HepG2 (cell line): ENCODE data around the gene NAT14. TPM values are rescaled to one million over a fixed set of nuclear protein-coding genes. Genes with fewer than 3 reads are reported as not detected.

Experiments used
- ATAC-seq: fragments of 200-7000 bp; cut with Tn5 transposase; 3 replicates; pipeline ENCODE4 v1.9.1; 2020; ENCODE audit warnings: mild to moderate bottlenecking, moderate library complexity
- BruUV-seq: library from RNA; stranded (reverse); fragments of 400-500 nt; replicated peaks from 2 replicates; lab custom pipeline; 2021; lab: Mats Ljungman, UMichigan
- CTCF ChIA-PET: fragments of 300-600 bp; formaldehyde crosslinking; extraction: SDS; loops from one replicate; lab custom pipeline; 2021; ENCODE audit warnings: low total read pairs, inconsistent platforms, low intra/inter-chr PET ratio; lab: Yijun Ruan, JAX
- POLR2A ChIA-PET: fragments of 350-600 bp; sonication (Branson Sonifier 250); formaldehyde crosslinking; loops from one replicate; lab custom pipeline; 2020; ENCODE audit warnings: antibody characterized with exemption, inconsistent platforms; lab: Yijun Ruan, JAX
- DNase-seq: peaks from one replicate; pipeline ENCODE4 v3.0.0-alpha.2; 2015; ENCODE audit warnings: low spot score
- FAIRE-seq: peaks from 3 replicates; lab custom pipeline; 2011; peaks lifted over from hg19 to GRCh38; lab: Jason Lieb, UNC
- H2AFZ ChIP-seq: one replicate; pipeline ENCODE4 v1.6.1; 2011; ENCODE audit warnings: low read length, inconsistent platforms
- H3K27ac ChIP-seq: fragments of 300-600 bp; 3 replicates; pipeline ENCODE4 v1.8.0; 2011; ENCODE audit warnings: mixed run types, mild to moderate bottlenecking, mixed read lengths, low read length, inconsistent platforms; ENCODE audit not compliant: insufficient read depth; ENCODE audit errors: extremely low read length
- H3K27me3 ChIP-seq, 2 experiments: fragments of 200-600 bp in 1 of 2; 2 replicates in 1 of 2; 3 replicates in 1 of 2; pipeline versions ENCODE4 v1.6.0 to v1.8.0; 2011; ENCODE audit warnings: low read length in 2 of 2, mild to moderate bottlenecking in 2 of 2, moderate library complexity in 2 of 2, inconsistent platforms in 1 of 2; ENCODE audit not compliant: insufficient read depth in 2 of 2, control insufficient read depth in 1 of 2
- H3K36me3 ChIP-seq, 2 experiments: fragments of 200-600 bp in 1 of 2; replicated peaks in 1 of 2; 2 replicates in 1 of 2; 3 replicates in 1 of 2; pipeline versions ENCODE4 v1.5.1 to v1.8.0; 2011; ENCODE audit warnings: low read length in 2 of 2, inconsistent platforms in 1 of 2; ENCODE audit not compliant: insufficient read depth in 2 of 2, control insufficient read depth in 1 of 2
- H3K4me1 ChIP-seq: 2 replicates; pipeline ENCODE4 v1.5.1; 2012; ENCODE audit warnings: low read length, inconsistent platforms; ENCODE audit not compliant: insufficient read depth
- H3K4me2 ChIP-seq: 2 replicates; pipeline ENCODE4 v1.6.0; 2011; ENCODE audit warnings: low read depth, low read length, inconsistent platforms
- H3K4me3 ChIP-seq, 3 experiments: fragments of 200-600 bp in 1 of 3; sonication (generic), shearing (Covaris generic) in 1 of 3; replicated peaks in 1 of 3; 2 replicates each; pipeline ENCODE4 v1.5.1; 2011 to 2016; ENCODE audit warnings: low read length in 3 of 3, inconsistent platforms in 2 of 3, low read depth in 2 of 3, mild to moderate bottlenecking in 2 of 3, control low read depth in 1 of 3, mixed read lengths in 1 of 3; ENCODE audit not compliant: insufficient read depth in 1 of 3
- H3K79me2 ChIP-seq: one replicate; pipeline ENCODE4 v1.6.1; 2011; ENCODE audit warnings: low read length, inconsistent platforms; ENCODE audit not compliant: insufficient read depth
- H3K9ac ChIP-seq: 2 replicates; pipeline ENCODE4 v1.6.0; 2011; ENCODE audit warnings: mild to moderate bottlenecking, low read depth, low read length, inconsistent platforms; ENCODE audit not compliant: insufficient read depth
- H3K9me3 ChIP-seq: 2 replicates; pipeline ENCODE4 v1.5.1; 2012; ENCODE audit warnings: mild to moderate bottlenecking, low read length
- H4K20me1 ChIP-seq: 2 replicates; pipeline ENCODE4 v1.6.0; 2011; ENCODE audit warnings: inconsistent platforms, mild to moderate bottlenecking, low read length, moderate library complexity; ENCODE audit not compliant: insufficient read depth
- MNT ChIP-seq: fragments of 450-650 bp; IDR thresholded peaks from 2 replicates; pipeline ENCODE4 v1.6.1; 2016
- MTA1 ChIP-seq: sonication (generic); formaldehyde crosslinking; IDR thresholded peaks from 2 replicates; pipeline ENCODE4 v1.4.0; 2020; ENCODE audit warnings: missing genetic modification reagents, mild to moderate bottlenecking, borderline replicate concordance
- MZF1 ChIP-seq: sonication (generic); formaldehyde crosslinking; IDR thresholded peaks from 2 replicates; pipeline ENCODE4 v1.8.1; 2023; ENCODE audit warnings: mild to moderate bottlenecking, missing genetic modification reagents, borderline replicate concordance
- PHF5A ChIP-seq: IDR thresholded peaks from one replicate; pipeline ENCODE4 v1.6.1; 2018; ENCODE audit warnings: low read depth, missing genetic modification reagents; ENCODE audit not compliant: unreplicated experiment
- POLR2A ChIP-seq, 2 experiments: IDR thresholded peaks; 2 replicates each; pipeline ENCODE4 v1.6.1; 2011; ENCODE audit warnings: low read depth in 2 of 2, low read length in 2 of 2, mild to moderate bottlenecking in 1 of 2, moderate library complexity in 1 of 2; ENCODE audit not compliant: insufficient read depth in 1 of 2
- PREB ChIP-seq: sonication (generic); formaldehyde crosslinking; IDR thresholded peaks from 2 replicates; pipeline ENCODE4 v1.4.0; 2020; ENCODE audit warnings: missing genetic modification reagents
- SMYD3 ChIP-seq: sonication (generic); formaldehyde crosslinking; IDR thresholded peaks from 2 replicates; pipeline ENCODE4 v1.8.1; 2023; ENCODE audit warnings: mild to moderate bottlenecking, missing genetic modification reagents
- TSC22D2 ChIP-seq: sonication (generic); formaldehyde crosslinking; IDR thresholded peaks from 2 replicates; pipeline ENCODE4 v1.5.1; 2020; ENCODE audit warnings: missing genetic modification reagents, mild to moderate bottlenecking, borderline replicate concordance
- ZNF260 ChIP-seq: sonication (generic); formaldehyde crosslinking; IDR thresholded peaks from 2 replicates; pipeline ENCODE4 v1.4.0; 2020; ENCODE audit warnings: missing genetic modification reagents, low read depth, mild to moderate bottlenecking, borderline replicate concordance
- ZNF44 ChIP-seq: sonication (generic); formaldehyde crosslinking; IDR thresholded peaks from 2 replicates; pipeline ENCODE4 v1.5.1; 2020; ENCODE audit warnings: mild to moderate bottlenecking, missing genetic modification reagents
- ZNF547 ChIP-seq: sonication (generic); formaldehyde crosslinking; IDR thresholded peaks from 2 replicates; pipeline ENCODE4 v1.5.1; 2020; ENCODE audit warnings: mild to moderate bottlenecking, missing genetic modification reagents
- ZNF576 ChIP-seq: sonication (generic); formaldehyde crosslinking; IDR thresholded peaks from 2 replicates; pipeline ENCODE4 v1.4.0; 2020; ENCODE audit warnings: mild to moderate bottlenecking, missing genetic modification reagents
- ZNF773 ChIP-seq: sonication (generic); formaldehyde crosslinking; IDR thresholded peaks from 2 replicates; pipeline ENCODE4 v1.4.0; 2020; ENCODE audit warnings: missing genetic modification reagents, borderline replicate concordance
- WGBS: methylation state at CpG from one replicate; pipeline ENCODE4 v1.1.6; 2017; ENCODE audit warnings: low lambda C conversion rate; 5-methylcytosine and 5-hydroxymethylcytosine counted together
- in situ Hi-C: cut with HindIII; loops from 2 replicates; pipeline ENCODE4 v1.10.0; 2017; ENCODE audit warnings: low pct_unique_long_range_greater_than_20kb; ENCODE audit not compliant: extremely low pct_ligation_motif_present
- intact Hi-C: fragments of 100-400 bp; cut with micrococcal nuclease; formaldehyde crosslinking; loops from one replicate; pipeline ENCODE4 v1.10.0; 2022; ENCODE audit not compliant: unreplicated experiment
- polyA plus RNA-seq, 8 experiments: library from polyadenylated mRNA; depleted of rRNA in 3 of 8; stranded (reverse) in 7 of 8; unstranded in 1 of 8; fragments of >200 nt; fragmentation: Illumina TruSeq in 4 of 8; extraction: Trizol in 4 of 8; gene quantifications; 2 replicates each; pipeline versions ENCODE4 v1.2.1 to v1.2.3, GENCODE V29; 2011 to 2016; ENCODE audit warnings: low read depth in 4 of 8, missing spikeins in 1 of 8, mixed read lengths in 1 of 8; ENCODE audit not compliant: insufficient read depth in 1 of 8
- total RNA-seq, 5 experiments: library from RNA; depleted of rRNA; stranded (reverse); fragments of >200 nt; fragmentation: Illumina TruSeq; extraction: Trizol; gene quantifications; 2 replicates each; pipeline ENCODE4 v1.2.3, GENCODE V29; 2016; ENCODE audit warnings: low read depth in 1 of 5
- TF ChIP-seq, protein P1 (sequence below): fragments of 450-650 bp; IDR thresholded peaks from 2 replicates; pipeline ENCODE4 v1.6.1; 2017
- TF ChIP-seq, protein P2 (sequence below): sonication (generic); formaldehyde crosslinking; IDR thresholded peaks from 2 replicates; pipeline ENCODE4 v1.4.0; 2020; ENCODE audit warnings: missing genetic modification reagents
- TF ChIP-seq, protein P3 (sequence below): sonication (generic); formaldehyde crosslinking; conservative IDR thresholded peaks from 2 replicates; pipeline ENCODE4 v1.4.0; 2020; ENCODE audit warnings: missing genetic modification reagents

NAT14 gene
- total and polyA plus RNA-seq, 2 of the 13 experiments (the other 11 are each of a cell fraction or from before 2014, with no cell fraction given), result 20.7 to 22.3 TPM

DNA sequence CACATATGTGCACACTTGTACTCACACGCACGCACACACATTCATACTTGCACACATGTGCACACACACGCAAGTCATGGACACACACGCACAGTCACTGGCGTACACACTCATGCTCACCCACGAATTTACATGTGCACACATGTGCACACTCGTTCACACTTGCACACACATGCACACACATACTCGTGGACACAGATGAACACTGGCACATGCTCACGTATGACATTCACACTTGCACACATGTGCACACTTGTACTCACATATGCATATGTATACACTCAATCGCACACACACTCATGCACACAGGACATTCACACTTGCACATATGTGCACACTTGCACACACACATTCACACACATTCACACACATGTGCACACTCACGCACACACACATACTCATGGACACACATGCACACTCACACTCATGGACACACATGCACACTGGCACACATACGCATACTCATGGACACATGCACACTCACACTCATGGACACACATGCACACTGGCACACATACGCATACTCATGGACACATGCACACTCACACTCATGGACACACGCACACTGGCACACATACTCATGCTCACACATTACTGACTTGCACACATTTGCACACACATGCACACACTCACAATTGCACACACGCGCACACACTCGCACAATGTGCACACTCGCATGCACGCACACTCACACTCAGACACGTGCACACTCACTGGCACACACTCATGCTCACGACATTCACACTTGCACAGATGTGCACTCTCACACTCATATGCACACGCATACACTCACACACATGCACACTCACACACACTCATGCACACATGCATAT is 42.4 kb downstream of the NAT14 start:
- H3K4me1 ChIP-seq, result peaks cover 33% of the 10 kb centered on the region
- H3K36me3 ChIP-seq, result no peaks in the 10 kb centered on the region
- no peak overlapping the region for H3K4me3 ChIP-seq
- ATAC-seq (no peak), DNase-seq (no peak), FAIRE-seq (no peak)
- H3K9ac ChIP-seq, result no peak overlapping the region
- POLR2A ChIA-PET, result interaction anchor here (1.2 kb wide), 1 partner anchor 18 kb away, joined by 4 read pairs; the partner anchor contains the start of gene SBK3
- H3K4me2 ChIP-seq, result no peak overlapping the region
- WGBS, result 76% methylated on average over 20 of the region's 22 CpGs
- in situ Hi-C loops (no loop called here), intact Hi-C loops (no loop called here)
- H3K27ac ChIP-seq, result no peak overlapping the region
- H3K27me3 ChIP-seq, result no peaks in the 10 kb centered on the region
- BruUV-seq, result no TSS peak
- H2AFZ ChIP-seq, result no peak overlapping the region
- CTCF ChIA-PET, result no interaction called here
- H4K20me1 ChIP-seq, result no peaks in the 10 kb centered on the region
- H3K79me2 ChIP-seq, result no peaks in the 10 kb centered on the region
- no peaks in the 10 kb centered on the region for H3K9me3 ChIP-seq
- no peak for TF ChIP-seq ZNF576
- no peak for TF ChIP-seq TSC22D2 (CRISPR knock-in tag)
- TF ChIP-seq SMYD3, result no peak
- TF ChIP-seq ZNF547 (CRISPR knock-in tag), result no peak
- no peak for TF ChIP-seq ZNF260 (CRISPR knock-in tag)
- TF ChIP-seq MNT, result peak; percentile 65; the same call in 1 of the 2 replicates
- TF ChIP-seq MZF1 (CRISPR knock-in tag), result no peak
- TF ChIP-seq, protein P1, sequence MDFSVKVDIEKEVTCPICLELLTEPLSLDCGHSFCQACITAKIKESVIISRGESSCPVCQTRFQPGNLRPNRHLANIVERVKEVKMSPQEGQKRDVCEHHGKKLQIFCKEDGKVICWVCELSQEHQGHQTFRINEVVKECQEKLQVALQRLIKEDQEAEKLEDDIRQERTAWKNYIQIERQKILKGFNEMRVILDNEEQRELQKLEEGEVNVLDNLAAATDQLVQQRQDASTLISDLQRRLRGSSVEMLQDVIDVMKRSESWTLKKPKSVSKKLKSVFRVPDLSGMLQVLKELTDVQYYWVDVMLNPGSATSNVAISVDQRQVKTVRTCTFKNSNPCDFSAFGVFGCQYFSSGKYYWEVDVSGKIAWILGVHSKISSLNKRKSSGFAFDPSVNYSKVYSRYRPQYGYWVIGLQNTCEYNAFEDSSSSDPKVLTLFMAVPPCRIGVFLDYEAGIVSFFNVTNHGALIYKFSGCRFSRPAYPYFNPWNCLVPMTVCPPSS, result no peak
- TF ChIP-seq, protein P2, sequence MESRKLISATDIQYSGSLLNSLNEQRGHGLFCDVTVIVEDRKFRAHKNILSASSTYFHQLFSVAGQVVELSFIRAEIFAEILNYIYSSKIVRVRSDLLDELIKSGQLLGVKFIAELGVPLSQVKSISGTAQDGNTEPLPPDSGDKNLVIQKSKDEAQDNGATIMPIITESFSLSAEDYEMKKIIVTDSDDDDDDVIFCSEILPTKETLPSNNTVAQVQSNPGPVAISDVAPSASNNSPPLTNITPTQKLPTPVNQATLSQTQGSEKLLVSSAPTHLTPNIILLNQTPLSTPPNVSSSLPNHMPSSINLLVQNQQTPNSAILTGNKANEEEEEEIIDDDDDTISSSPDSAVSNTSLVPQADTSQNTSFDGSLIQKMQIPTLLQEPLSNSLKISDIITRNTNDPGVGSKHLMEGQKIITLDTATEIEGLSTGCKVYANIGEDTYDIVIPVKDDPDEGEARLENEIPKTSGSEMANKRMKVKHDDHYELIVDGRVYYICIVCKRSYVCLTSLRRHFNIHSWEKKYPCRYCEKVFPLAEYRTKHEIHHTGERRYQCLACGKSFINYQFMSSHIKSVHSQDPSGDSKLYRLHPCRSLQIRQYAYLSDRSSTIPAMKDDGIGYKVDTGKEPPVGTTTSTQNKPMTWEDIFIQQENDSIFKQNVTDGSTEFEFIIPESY (CRISPR knock-in tag), result no peak
- peak; percentile 22; the same call in 1 of the 2 replicates for TF ChIP-seq MTA1 (CRISPR knock-in tag)
- TF ChIP-seq PREB (CRISPR knock-in tag), result no peak
- no peak for TF ChIP-seq PHF5A
- no peak for TF ChIP-seq POLR2A (IDR thresholded peaks at IDR 0.05; ENCODE audit: insufficient read depth in 1 of 2, low read depth in 2 of 2, low read length in 2 of 2)
- TF ChIP-seq, protein P3, sequence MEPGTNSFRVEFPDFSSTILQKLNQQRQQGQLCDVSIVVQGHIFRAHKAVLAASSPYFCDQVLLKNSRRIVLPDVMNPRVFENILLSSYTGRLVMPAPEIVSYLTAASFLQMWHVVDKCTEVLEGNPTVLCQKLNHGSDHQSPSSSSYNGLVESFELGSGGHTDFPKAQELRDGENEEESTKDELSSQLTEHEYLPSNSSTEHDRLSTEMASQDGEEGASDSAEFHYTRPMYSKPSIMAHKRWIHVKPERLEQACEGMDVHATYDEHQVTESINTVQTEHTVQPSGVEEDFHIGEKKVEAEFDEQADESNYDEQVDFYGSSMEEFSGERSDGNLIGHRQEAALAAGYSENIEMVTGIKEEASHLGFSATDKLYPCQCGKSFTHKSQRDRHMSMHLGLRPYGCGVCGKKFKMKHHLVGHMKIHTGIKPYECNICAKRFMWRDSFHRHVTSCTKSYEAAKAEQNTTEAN (CRISPR knock-in tag), result peak; percentile 97
- TF ChIP-seq ZNF773, result no peak
- no peak for TF ChIP-seq ZNF44
